ENCODE data around the gene ATG4B. TPM values are rescaled to one million over a fixed set of nuclear protein-coding genes. Genes with fewer than 3 reads are reported as not detected.

Gene ATG4B
- total and polyA plus RNA-seq, 2 of the 8 experiments (the other 6 are each of a cell fraction or from before 2014, with no cell fraction given), result 103 to 155 TPM

DNA sequence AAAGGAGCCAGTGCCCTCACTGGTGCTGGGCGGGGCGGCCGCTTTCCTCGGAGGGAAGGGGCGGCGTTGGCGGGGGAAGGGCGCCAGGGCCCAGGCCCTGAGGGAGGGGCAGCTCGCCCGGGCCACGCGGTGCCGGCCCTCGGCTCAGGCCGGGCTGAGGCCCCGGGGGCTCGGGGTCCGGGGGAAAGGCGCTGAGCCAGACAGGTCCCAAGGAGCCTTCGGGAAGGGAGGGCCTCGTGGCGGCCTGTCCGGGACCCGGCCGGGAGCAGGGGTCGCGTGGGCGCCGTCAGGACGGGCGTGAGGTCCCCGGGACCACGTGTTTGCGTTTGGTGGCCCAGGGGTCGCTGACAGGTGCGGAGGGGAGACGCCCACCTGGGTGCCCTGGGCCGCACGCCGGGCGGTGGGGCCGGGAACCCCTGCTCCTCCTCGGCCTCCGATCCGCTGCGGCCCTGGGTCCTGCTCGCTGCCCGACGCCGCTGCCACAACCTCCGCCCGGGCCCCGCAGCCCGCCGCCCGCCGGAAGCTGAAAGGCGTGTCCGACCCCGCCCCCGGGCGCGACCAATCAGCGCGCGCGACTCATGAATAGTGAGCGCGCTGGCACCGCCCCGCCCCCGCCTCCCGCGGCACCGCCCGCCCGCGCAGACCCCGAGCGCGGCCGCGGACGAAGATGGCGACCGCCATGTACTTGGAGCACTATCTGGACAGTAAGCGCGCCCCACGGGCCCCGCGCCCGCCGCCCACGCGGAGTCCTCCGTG is 64.1 kb downstream of the ATG4B start, which contains the start of gene ING5 (continued):
- peak in 1 of 3 experiments; percentile 48; a peak in 1 of 4 replicates for TF ChIP-seq CTCF (IDR thresholded peaks at IDR 0.05; ENCODE audit: control extremely low read depth in 1 of 3, insufficient read depth in 1 of 3, low read depth in 1 of 3, low read length in 3 of 3)
- TF ChIP-seq NRF1 (IDR thresholded peaks at IDR 0.05; ENCODE audit: low read depth, low read length), result 0 out of 2 replicates have a peak, but pooled peaks have one; percentile 9
- peak in 1 of 2 experiments; percentile 33; a peak in 1 of 4 replicates for TF ChIP-seq HDAC2 (IDR thresholded peaks at IDR 0.05; ENCODE audit: borderline replicate concordance in 1 of 2, low read depth in 2 of 2, low read length in 2 of 2)
- TF ChIP-seq SRF (IDR thresholded peaks at IDR 0.05; ENCODE audit: low read depth, low read length), result no peak
- TF ChIP-seq RFX5 (IDR thresholded peaks at IDR 0.05; ENCODE audit: borderline replicate concordance, low read depth, low read length), result no peak
- TF ChIP-seq SIX5 (IDR thresholded peaks at IDR 0.05; ENCODE audit: low read depth, low read length), result no peak
- no peak for TF ChIP-seq SIRT6 (IDR thresholded peaks at IDR 0.05; ENCODE audit: low read length)
- TF ChIP-seq, protein P1, sequence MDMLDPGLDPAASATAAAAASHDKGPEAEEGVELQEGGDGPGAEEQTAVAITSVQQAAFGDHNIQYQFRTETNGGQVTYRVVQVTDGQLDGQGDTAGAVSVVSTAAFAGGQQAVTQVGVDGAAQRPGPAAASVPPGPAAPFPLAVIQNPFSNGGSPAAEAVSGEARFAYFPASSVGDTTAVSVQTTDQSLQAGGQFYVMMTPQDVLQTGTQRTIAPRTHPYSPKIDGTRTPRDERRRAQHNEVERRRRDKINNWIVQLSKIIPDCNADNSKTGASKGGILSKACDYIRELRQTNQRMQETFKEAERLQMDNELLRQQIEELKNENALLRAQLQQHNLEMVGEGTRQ (IDR thresholded peaks at IDR 0.05; ENCODE audit: low read length), result no peak
- peak; percentile 84; the same call in 1 of the 2 replicates for TF ChIP-seq EGR1 (IDR thresholded peaks at IDR 0.05; ENCODE audit: borderline replicate concordance, low read depth, low read length)
- TF ChIP-seq NANOG (IDR thresholded peaks at IDR 0.05; ENCODE audit: insufficient read depth, low read depth, low read length, poor library complexity, severe bottlenecking), result peak; percentile 62
- no peak for TF ChIP-seq CBX5 (IDR thresholded peaks at IDR 0.05; ENCODE audit: low read depth, low read length)
- TF ChIP-seq KDM4A (IDR thresholded peaks at IDR 0.05; ENCODE audit: low read depth, low read length, severe bottlenecking), result peak; percentile 48
- TF ChIP-seq EZH2 (IDR thresholded peaks at IDR 0.05; ENCODE audit: low read depth, low read length, severe bottlenecking), result no peak
- no peak for TF ChIP-seq CEBPB (IDR thresholded peaks at IDR 0.05; ENCODE audit: low read depth, low read length)
- TF ChIP-seq RBBP5 (IDR thresholded peaks at IDR 0.05; ENCODE audit: borderline replicate concordance, low read depth, low read length), result peak; percentile 68; the same call in 1 of the 2 replicates
- peak; percentile 85 for TF ChIP-seq TAF1 (IDR thresholded peaks at IDR 0.05; ENCODE audit: low read depth, low read length)
- TF ChIP-seq RXRA (IDR thresholded peaks at IDR 0.05; ENCODE audit: insufficient read depth, low read depth, low read length), result no peak

Measured in H1 (cell line).